Panc1 (cell line): Measurements from ENCODE around the gene ACIN1.

Experiments used
- POLR2AphosphoS5 ChIP-seq: IDR thresholded peaks from 2 replicates; pipeline ENCODE4 v1.6.1; 2012; ENCODE audit warnings: mild to moderate bottlenecking, low read depth, low read length, moderate library complexity
- SIN3A ChIP-seq: IDR thresholded peaks from 2 replicates; pipeline ENCODE4 v1.6.1; 2012; ENCODE audit warnings: low read depth, mild to moderate bottlenecking, low read length, moderate library complexity, borderline replicate concordance; ENCODE audit not compliant: insufficient read depth
- TF ChIP-seq, protein P1 (sequence below): fragments of 450-650 bp; IDR thresholded peaks from 2 replicates; pipeline ENCODE4 v1.5.1; 2017; ENCODE audit warnings: mild to moderate bottlenecking
- TF ChIP-seq, protein P2 (sequence below), 2 experiments: IDR thresholded peaks; 2 replicates each; pipeline ENCODE4 v1.6.1; 2011 to 2012; ENCODE audit warnings: low read depth in 2 of 2, control low read depth in 1 of 2, low read length in 1 of 2, mild to moderate bottlenecking in 1 of 2, moderate library complexity in 1 of 2; ENCODE audit not compliant: insufficient read depth in 1 of 2

DNA sequence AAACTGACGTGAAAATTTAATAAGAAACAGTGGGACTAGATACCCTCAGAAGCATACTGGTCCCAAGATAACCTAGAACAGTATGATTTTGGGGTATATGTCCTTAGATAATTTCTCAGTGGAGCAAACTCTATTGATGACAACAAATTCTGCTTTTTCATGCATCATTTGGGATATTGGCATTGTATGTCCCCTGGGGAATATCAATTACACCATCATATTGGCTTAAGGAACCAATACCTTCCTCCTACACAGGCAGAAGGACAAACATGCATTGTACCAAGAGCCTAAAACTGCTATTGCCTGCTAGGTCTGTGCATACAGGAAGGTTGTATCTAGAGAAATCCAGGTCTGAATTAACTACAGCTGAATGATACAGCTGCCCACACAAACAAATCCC lies 20.0 kb downstream of the ACIN1 start:
- no peak for TF ChIP-seq SIN3A
- TF ChIP-seq, protein P1, sequence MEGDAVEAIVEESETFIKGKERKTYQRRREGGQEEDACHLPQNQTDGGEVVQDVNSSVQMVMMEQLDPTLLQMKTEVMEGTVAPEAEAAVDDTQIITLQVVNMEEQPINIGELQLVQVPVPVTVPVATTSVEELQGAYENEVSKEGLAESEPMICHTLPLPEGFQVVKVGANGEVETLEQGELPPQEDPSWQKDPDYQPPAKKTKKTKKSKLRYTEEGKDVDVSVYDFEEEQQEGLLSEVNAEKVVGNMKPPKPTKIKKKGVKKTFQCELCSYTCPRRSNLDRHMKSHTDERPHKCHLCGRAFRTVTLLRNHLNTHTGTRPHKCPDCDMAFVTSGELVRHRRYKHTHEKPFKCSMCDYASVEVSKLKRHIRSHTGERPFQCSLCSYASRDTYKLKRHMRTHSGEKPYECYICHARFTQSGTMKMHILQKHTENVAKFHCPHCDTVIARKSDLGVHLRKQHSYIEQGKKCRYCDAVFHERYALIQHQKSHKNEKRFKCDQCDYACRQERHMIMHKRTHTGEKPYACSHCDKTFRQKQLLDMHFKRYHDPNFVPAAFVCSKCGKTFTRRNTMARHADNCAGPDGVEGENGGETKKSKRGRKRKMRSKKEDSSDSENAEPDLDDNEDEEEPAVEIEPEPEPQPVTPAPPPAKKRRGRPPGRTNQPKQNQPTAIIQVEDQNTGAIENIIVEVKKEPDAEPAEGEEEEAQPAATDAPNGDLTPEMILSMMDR, result no peak
- TF ChIP-seq, protein P2, sequence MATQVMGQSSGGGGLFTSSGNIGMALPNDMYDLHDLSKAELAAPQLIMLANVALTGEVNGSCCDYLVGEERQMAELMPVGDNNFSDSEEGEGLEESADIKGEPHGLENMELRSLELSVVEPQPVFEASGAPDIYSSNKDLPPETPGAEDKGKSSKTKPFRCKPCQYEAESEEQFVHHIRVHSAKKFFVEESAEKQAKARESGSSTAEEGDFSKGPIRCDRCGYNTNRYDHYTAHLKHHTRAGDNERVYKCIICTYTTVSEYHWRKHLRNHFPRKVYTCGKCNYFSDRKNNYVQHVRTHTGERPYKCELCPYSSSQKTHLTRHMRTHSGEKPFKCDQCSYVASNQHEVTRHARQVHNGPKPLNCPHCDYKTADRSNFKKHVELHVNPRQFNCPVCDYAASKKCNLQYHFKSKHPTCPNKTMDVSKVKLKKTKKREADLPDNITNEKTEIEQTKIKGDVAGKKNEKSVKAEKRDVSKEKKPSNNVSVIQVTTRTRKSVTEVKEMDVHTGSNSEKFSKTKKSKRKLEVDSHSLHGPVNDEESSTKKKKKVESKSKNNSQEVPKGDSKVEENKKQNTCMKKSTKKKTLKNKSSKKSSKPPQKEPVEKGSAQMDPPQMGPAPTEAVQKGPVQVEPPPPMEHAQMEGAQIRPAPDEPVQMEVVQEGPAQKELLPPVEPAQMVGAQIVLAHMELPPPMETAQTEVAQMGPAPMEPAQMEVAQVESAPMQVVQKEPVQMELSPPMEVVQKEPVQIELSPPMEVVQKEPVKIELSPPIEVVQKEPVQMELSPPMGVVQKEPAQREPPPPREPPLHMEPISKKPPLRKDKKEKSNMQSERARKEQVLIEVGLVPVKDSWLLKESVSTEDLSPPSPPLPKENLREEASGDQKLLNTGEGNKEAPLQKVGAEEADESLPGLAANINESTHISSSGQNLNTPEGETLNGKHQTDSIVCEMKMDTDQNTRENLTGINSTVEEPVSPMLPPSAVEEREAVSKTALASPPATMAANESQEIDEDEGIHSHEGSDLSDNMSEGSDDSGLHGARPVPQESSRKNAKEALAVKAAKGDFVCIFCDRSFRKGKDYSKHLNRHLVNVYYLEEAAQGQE (IDR thresholded peaks at IDR 0.05; ENCODE audit: insufficient read depth in 1 of 2, low read depth in 2 of 2, low read length in 1 of 2), result no peak
- no peak for TF ChIP-seq POLR2AphosphoS5
